SU-DHL-6 (cell line): Measurements from ENCODE around the gene WDR38.

ENCODE experiments used
- CTCF ChIP-seq: fragments of 200-600 bp; sonication (generic); IDR thresholded peaks from one replicate; pipeline ENCODE4 v1.5.1; 2017; ENCODE audit warnings: antibody characterized with exemption, mild to moderate bottlenecking, low read length, moderate library complexity; ENCODE audit not compliant: insufficient read depth, poor library complexity, severe bottlenecking
- EZH2phosphoT487 ChIP-seq: fragments of 200-600 bp; sonication (generic), shearing (Covaris generic); conservative IDR thresholded peaks from 2 replicates; pipeline ENCODE4 v1.6.1; 2018; ENCODE audit warnings: mild to moderate bottlenecking, antibody characterized with exemption, low read length, moderate library complexity, mixed read lengths

GRCh38 chr9:124810663-124811355, 42.5 kb upstream of the WDR38 start:
- no peak for TF ChIP-seq CTCF
- no peak for TF ChIP-seq EZH2phosphoT487
